GM11168 (cell line): Measurements from ENCODE around the gene MYH7.
"Not testable (repeated sequence)": the region's sequence is repeated elsewhere in the genome, so short reads cannot be mapped to it uniquely, and the experiment has no call there.

Experiments
- in situ Hi-C: fragments of 300-500 bp; cut with MboI; formaldehyde crosslinking; loops from one replicate; pipeline ENCODE4 v1.12.0; 2022; ENCODE audit warnings: low sequenced_read_pairs; ENCODE audit not compliant: unreplicated experiment

The MYH7 gene

DNA sequence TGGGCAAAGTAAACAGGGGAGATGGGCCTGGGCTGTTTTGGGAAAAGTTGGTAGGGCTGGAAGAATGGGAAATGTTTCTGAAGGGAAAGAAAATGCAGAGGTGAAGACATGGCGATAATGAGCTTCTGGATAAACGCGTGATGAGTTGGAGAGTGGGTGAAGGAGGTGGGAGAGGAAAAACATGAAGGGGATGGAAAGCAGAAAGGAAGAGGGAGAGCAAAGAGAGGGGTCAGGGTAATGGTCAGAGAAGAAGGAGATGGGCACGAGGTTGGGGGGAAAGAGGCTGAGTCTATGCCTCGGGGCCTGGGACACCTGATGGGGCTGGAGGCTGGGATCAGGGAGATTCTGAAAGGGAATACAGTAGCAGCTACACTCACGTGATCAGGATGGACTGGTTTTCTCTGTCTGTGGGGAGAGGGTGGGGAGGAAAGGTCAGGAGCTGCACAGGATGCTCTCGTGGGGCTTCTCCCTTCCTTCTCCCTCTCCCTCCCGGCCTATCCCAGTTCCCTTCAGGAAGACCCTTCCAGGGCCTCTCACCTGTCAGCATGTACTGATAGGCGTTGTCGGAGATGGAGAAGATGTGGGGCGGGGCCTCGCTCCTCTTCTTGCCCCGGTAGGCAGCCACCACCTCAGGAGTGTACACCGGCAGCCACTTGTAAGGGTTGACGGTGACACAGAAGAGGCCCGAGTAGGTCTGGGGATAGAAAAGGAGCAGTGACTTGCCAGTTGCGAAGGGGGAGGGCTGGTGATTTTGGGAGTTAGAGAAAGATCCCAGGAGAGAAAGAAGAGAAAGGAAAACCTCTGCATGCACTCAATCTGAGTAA lies 3.1 kb downstream of the MYH7 start:
- in situ Hi-C loops: no loop called here

- in situ Hi-C loops: no loop called here
Observed at GRCh38 chr14:23431486-23431885, 4.0 kb downstream of the MYH7 start.

DNA sequence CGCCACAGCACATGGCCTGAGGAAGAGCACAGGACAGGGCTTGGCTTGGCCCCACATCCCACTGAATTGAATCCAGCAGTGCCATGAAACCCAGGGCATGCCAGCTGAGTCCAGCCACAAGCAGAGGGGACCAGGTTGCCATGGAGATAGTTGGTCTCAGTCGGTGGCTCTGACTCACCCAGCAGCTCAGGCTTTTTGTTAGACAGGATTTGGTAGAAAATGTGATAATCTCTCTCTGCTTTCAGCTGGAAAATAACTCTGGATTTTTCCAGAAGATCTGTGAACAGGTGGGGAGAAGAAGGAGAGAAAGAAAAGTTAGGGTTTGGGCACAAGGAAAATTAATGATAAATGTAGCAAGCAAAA lies 4.8 kb downstream of the MYH7 start:
- in situ Hi-C loops: no loop called here

- in situ Hi-C loops: no loop called here
Observed at GRCh38 chr14:23430016-23430722, 5.3 kb downstream of the MYH7 start.

- in situ Hi-C loops: no loop called here
Observed at GRCh38 chr14:23428686-23429495, 6.6 kb downstream of the MYH7 start.

DNA sequence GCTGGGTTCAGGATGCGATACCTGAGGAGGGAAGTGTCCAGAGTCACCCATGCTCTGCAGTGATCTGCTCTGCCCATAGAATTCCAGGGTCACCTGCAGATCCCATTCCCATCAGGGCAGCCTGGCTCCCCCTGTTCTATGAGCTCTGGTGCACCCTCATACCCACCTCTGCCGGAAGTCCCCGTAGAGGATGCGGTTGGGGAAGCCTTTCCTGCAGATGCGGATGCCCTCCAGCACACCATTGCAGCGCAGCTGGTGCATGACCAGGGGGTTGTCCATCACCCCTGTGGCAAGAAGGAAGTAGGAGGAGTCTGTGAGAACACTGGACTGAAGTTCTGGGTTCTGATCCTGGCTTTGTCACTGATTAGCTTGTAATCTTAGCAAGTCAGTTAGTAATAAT lies 9.7 kb downstream of the MYH7 start:
- in situ Hi-C loops: not testable (repeated sequence)

- in situ Hi-C loops: no loop called here
Observed at GRCh38 chr14:23425169-23425568, 10.3 kb downstream of the MYH7 start.

DNA sequence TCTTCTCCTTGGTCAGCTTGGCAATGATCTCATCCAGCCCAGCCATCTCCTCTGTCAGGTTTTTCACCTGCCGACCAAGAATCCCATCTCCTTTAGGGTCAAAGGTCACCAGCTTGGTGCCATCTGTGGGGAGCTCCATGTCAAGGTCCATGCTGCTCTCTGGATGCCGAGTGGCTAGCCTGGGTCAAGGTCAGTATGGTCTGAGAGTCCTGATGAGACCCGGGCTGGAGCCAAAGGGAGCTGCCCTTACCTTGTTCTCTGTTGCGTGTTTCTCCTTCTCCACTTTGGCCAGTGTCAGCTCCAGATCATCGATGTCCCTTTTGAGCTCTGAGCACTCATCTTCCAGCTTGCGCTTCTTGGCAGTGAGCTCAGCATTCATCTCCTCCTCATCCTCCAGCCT lies 11.8 kb downstream of the MYH7 start:
- in situ Hi-C loops: no loop called here

- in situ Hi-C loops: no loop called here
Observed at GRCh38 chr14:23421594-23421993, 13.9 kb downstream of the MYH7 start.

- in situ Hi-C loops: not testable (repeated sequence)
Observed at GRCh38 chr14:23419646-23420045, 15.8 kb downstream of the MYH7 start.

- in situ Hi-C loops: no loop called here
Observed at GRCh38 chr14:23418021-23418420, 17.4 kb downstream of the MYH7 start.

DNA sequence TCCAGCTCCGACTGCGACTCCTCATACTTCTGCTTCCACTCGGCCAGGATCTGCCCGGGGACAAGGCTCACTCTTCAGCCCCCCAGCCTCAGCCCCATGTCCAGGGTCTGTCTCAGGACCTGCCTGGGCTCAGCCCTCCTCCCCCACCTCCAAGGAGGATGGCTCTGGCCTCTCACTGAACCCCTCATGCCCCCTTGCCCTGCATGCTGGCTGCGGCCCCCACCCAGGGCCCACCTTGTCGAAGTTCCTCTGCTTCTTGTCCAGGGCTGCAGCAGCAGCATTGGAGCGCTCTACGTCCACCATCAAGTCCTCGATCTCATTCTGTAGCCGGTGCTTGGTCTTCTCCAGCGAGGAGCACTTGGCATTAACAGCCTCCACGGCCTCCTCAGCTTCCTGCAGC lies 18.2 kb downstream of the MYH7 start:
- in situ Hi-C loops: not testable (repeated sequence)

GRCh38 chr14:23416801-23417200 lies 18.7 kb downstream of the MYH7 start:
- in situ Hi-C loops: no loop called here

DNA sequence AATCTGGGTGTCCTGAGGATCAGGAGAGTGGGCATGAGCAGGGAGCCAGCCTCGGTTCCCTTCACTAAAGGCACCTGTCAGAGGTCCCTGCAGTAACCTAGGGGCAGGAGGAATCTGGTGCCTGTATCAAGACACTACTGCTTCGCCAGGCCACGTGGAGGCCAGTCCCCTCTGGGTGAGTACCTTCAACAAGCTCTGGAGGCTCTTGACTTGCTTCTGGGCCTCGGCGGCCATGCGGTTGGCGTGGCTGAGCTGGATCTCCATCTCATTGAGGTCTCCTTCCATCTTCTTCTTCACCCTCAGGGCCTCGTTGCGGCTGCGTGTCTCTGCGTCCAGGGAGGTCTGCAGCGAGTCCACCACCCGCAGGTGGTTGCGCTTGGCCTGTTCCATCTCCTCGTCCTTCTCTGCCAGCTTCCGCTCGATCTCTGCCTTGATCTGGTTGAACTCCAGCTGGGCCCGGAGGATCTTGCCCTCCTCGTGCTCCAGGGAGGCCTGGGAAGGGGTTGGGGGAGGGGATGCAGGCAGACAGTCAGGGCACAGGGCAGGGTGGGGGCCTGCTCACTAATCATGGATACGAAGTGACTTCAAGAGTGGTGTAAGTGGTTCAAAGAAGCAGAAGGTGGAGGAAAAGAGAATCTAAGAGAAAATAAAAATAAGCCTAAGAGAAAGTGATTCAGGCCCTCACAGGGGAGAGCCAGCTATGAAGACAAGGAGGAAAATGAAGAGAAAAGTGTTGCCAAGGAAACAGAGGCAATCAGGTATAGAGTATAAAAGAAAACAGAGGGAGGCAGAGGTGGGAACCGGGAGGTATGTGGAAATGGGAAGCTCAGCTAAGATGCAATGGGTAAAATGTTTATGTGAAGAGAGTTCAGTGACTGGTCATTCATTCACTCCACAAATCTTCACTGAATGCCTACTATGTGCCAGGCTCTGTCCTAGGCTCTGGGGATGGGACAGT lies 19.4 kb downstream of the MYH7 start:
- in situ Hi-C loops: no loop called here

DNA sequence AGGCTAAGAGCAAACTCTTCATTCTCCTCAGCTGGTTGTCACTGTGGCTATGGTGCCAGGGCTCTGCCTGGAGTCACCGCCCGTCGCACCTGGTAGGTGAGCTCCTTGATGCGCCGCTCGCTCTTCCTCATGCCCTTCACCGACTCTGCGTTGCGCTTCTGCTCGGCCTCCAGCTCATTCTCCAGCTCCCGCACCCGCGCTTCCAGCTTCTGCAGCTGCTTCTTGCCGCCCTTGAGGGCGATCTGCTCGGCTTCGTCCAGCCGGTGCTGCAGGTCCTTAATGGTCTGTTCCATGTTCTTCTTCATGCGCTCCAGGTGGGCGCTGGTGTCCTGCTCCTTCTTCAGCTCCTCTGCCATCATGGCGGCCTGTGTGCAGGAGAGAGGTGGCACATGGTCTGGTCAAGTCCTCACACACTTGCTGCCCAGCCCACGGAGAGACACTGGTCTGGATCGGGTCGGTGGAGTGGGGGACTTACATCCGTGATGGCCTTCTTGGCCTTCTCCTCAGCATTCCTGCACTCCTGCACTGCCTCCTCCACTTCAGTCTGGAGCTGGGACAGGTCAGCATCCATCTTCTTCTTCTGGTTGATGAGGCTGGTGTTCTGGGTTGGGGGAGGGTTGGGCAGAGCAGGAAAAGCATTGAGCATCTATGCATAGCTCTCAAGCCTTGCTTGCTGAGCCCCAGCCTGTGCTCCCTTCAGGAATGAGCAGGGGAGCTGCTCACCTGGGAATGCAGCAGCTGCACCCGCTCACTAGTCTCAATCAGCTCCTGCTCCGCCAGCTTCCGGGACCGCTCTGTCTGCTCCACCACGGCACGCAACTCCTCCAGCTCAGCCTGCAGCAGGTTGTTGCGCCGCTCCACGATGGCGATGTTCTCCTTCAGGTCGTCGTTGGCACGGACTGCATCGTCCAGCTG lies 20.3 kb downstream of the MYH7 start:
- in situ Hi-C loops: no loop called here

- in situ Hi-C loops: no loop called here
Observed at GRCh38 chr14:23414254-23414653, 21.2 kb downstream of the MYH7 start.

- in situ Hi-C loops: no loop called here
Observed at GRCh38 chr14:23413681-23414080, 21.8 kb downstream of the MYH7 start.

GRCh38 chr14:23411563-23412525 lies 23.6 kb downstream of the MYH7 start:
- in situ Hi-C loops: no loop called here
